PC-9 (cell line): ENCODE measurements around the gene RBPMS2. TPM values are rescaled to one million over a fixed set of nuclear protein-coding genes. Genes with fewer than 3 reads are reported as not detected.

ENCODE experiments used
- BruUV-seq: library from RNA; stranded (reverse); fragments of 400-500 nt; replicated peaks from 2 replicates; lab custom pipeline; 2021; lab: Mats Ljungman, UMichigan
- CTCF ChIA-PET: fragments of 300-600 bp; sonication (Branson Sonifier 250); formaldehyde crosslinking; loops from one replicate; lab custom pipeline; 2022; ENCODE audit warnings: antibody characterized with exemption; lab: Charles Lee
- POLR2A ChIA-PET: fragments of 300-600 bp; sonication (Branson Sonifier 250); formaldehyde crosslinking; loops from one replicate; lab custom pipeline; 2022; ENCODE audit warnings: antibody characterized with exemption; ENCODE audit not compliant: unreplicated experiment; lab: Charles Lee
- DNase-seq, 2 experiments: peaks; one replicate each; pipeline versions ENCODE4 v3.0.0 to v3.0.0-alpha.2; 2015 to 2022; ENCODE audit warnings: mixed read lengths in 1 of 2
- H2AFZ ChIP-seq: fragments of 200-600 bp; sonication (generic); 2 replicates; pipeline ENCODE4 v1.8.1; 2017; ENCODE audit warnings: antibody characterized with exemption
- H3F3A ChIP-seq: fragments of 200-600 bp; sonication (generic); 2 replicates; pipeline ENCODE4 v1.8.1; 2017; ENCODE audit warnings: antibody characterized with exemption, mild to moderate bottlenecking, low read depth; ENCODE audit not compliant: insufficient read depth
- H3K27ac ChIP-seq: fragments of 200-600 bp; sonication (generic); 2 replicates; pipeline ENCODE4 v1.6.1; 2016; ENCODE audit warnings: mixed run types
- H3K27me3 ChIP-seq: fragments of 200-600 bp; sonication (generic); 2 replicates; pipeline ENCODE4 v1.6.1; 2016; ENCODE audit warnings: low read depth, mixed run types; ENCODE audit not compliant: insufficient read depth
- H3K36me3 ChIP-seq: fragments of 200-600 bp; sonication (generic); 2 replicates; pipeline ENCODE4 v1.6.1; 2016; ENCODE audit warnings: low read depth, mixed run types
- H3K4me1 ChIP-seq: fragments of 200-600 bp; sonication (generic); replicated peaks from 2 replicates; pipeline ENCODE4 v1.6.1; 2016; ENCODE audit warnings: mixed run types; ENCODE audit not compliant: insufficient read depth
- H3K4me2 ChIP-seq: fragments of 200-600 bp; sonication (generic); 2 replicates; pipeline ENCODE4 v1.6.1; 2017; ENCODE audit warnings: mixed run types
- H3K4me3 ChIP-seq: fragments of 200-600 bp; sonication (generic); 2 replicates; pipeline ENCODE4 v1.6.1; 2016; ENCODE audit warnings: mixed run types
- H3K79me2 ChIP-seq: fragments of 200-600 bp; sonication (generic); 2 replicates; pipeline ENCODE4 v1.6.1; 2017; ENCODE audit warnings: low read depth, mixed run types
- H3K9me2 ChIP-seq: fragments of 200-600 bp; sonication (generic); 2 replicates; pipeline ENCODE4 v1.8.1; 2017; ENCODE audit warnings: mild to moderate bottlenecking; ENCODE audit not compliant: insufficient read depth
- H3K9me3 ChIP-seq: fragments of 200-600 bp; sonication (generic); 2 replicates; pipeline ENCODE4 v1.8.1; 2016; ENCODE audit warnings: low read depth; ENCODE audit not compliant: insufficient read depth
- H4K20me1 ChIP-seq: fragments of 200-600 bp; sonication (generic); 2 replicates; pipeline ENCODE4 v1.8.1; 2017; ENCODE audit not compliant: insufficient read depth
- CTCF ChIP-seq: fragments of 200-600 bp; sonication (generic); conservative IDR thresholded peaks from 2 replicates; pipeline ENCODE4 v1.6.1; 2017; ENCODE audit warnings: mixed run types, antibody characterized with exemption, mild to moderate bottlenecking, moderate library complexity
- EZH2 ChIP-seq: fragments of 200-600 bp; sonication (generic); IDR thresholded peaks from 2 replicates; pipeline ENCODE4 v1.8.0; 2017; ENCODE audit warnings: antibody characterized with exemption, low read depth
- intact Hi-C: fragments of 100-400 bp; cut with micrococcal nuclease; formaldehyde crosslinking; loops from one replicate; pipeline ENCODE4 v1.10.0; 2022; ENCODE audit not compliant: unreplicated experiment
- total RNA-seq: library from RNA; stranded (reverse); gene quantifications from 2 replicates; pipeline ENCODE4 v1.2.3, GENCODE V29; 2021

RBPMS2 gene
- total RNA-seq, 1 experiment from 2014 or later = 4.1 TPM

- Histone ChIP-seq H3K27me3 (no peaks in the 10 kb centered on the region), H3K9me3 (no peaks in the 10 kb centered on the region), H3K4me1 (peaks cover 25% of the 10 kb centered on the region; the same call in 1 of the 2 replicates), H3K4me2 (peak overlapping the region; percentile 84), H3K27ac (no peak overlapping the region), H3K4me3 (peak overlapping the region; percentile 73), H3K79me2 (peaks cover 44% of the 10 kb centered on the region), H4K20me1 (peaks cover 3% of the 10 kb centered on the region; the same call in 1 of the 2 replicates), H3K36me3 (no peaks in the 10 kb centered on the region), H3K9me2 (no peaks in the 10 kb centered on the region), H2AFZ (peak overlapping the region; percentile 90), H3F3A (no peaks in the 10 kb centered on the region; the same call in 1 of the 2 replicates)
- DNase-seq = peak; percentile 62 to 94
- ChIA-PET POLR2A (no interaction called here), CTCF (no interaction called here)
- no TSS peak for BruUV-seq
- TF ChIP-seq CTCF (no peak), EZH2 (no peak)
- intact Hi-C loops = no loop called here
Measured at GRCh38 chr15:64702816-64703631, 72.4 kb downstream of the RBPMS2 start.

- TSS peak; percentile 27 for BruUV-seq
- CTCF ChIA-PET = no interaction called here
- no peaks in the 10 kb centered on the region for H3K9me2 ChIP-seq
- H3K9me3 ChIP-seq = no peaks in the 10 kb centered on the region
- peaks cover 25% of the 10 kb centered on the region; the same call in 1 of the 2 replicates for H3K4me1 ChIP-seq
- no peaks in the 10 kb centered on the region; the same call in 1 of the 2 replicates for H3F3A ChIP-seq
- no peaks in the 10 kb centered on the region for H3K27me3 ChIP-seq
- peak overlapping the region; percentile 73; the same call in 1 of the 2 replicates for H3K4me3 ChIP-seq
- POLR2A ChIA-PET = no interaction called here
- H2AFZ ChIP-seq = no peak overlapping the region
- H3K36me3 ChIP-seq = no peaks in the 10 kb centered on the region
- intact Hi-C loops = no loop called here
- H3K4me2 ChIP-seq = peak overlapping the region; percentile 84
- H4K20me1 ChIP-seq = peaks cover 7% of the 10 kb centered on the region; the same call in 1 of the 2 replicates
- TF ChIP-seq EZH2 (no peak), CTCF (no peak)
- no peak for DNase-seq
- no peak overlapping the region for H3K27ac ChIP-seq
- H3K79me2 ChIP-seq = peaks cover 51% of the 10 kb centered on the region
Measured at GRCh38 chr15:64701482-64702184, 73.8 kb downstream of the RBPMS2 start.

- H3F3A ChIP-seq = no peaks in the 10 kb centered on the region; the same call in 1 of the 2 replicates
- H3K27ac ChIP-seq = no peak overlapping the region
- TF ChIP-seq CTCF (no peak), EZH2 (no peak)
- H3K36me3 ChIP-seq = no peaks in the 10 kb centered on the region
- H3K9me2 ChIP-seq = no peaks in the 10 kb centered on the region
- H2AFZ ChIP-seq = no peak overlapping the region
- H3K79me2 ChIP-seq = peaks cover 51% of the 10 kb centered on the region
- peaks cover 13% of the 10 kb centered on the region; the same call in 1 of the 2 replicates for H4K20me1 ChIP-seq
- peak overlapping the region; percentile 84 for H3K4me2 ChIP-seq
- DNase-seq = no peak
- H3K9me3 ChIP-seq = no peaks in the 10 kb centered on the region
- POLR2A ChIA-PET = no interaction called here
- intact Hi-C loops = no loop called here
- H3K4me1 ChIP-seq = peaks cover 25% of the 10 kb centered on the region; the same call in 1 of the 2 replicates
- H3K4me3 ChIP-seq = no peak overlapping the region; the same call in 1 of the 2 replicates
- no peaks in the 10 kb centered on the region for H3K27me3 ChIP-seq
- CTCF ChIA-PET = no interaction called here
- BruUV-seq = no TSS peak
Measured at GRCh38 chr15:64701051-64701450, 74.3 kb downstream of the RBPMS2 start.
